ENCODE results near the gene AKAP6.

AKAP6 gene

GRCh38 chr14:32846821-32847365, 517.8 kb downstream of the AKAP6 start:
- TF ChIP-seq CTCF (conservative IDR thresholded peaks at IDR 0.05): no peak
- H3K27ac ChIP-seq: no peak overlapping the region

- no peak overlapping the region for H3K27ac ChIP-seq
- TF ChIP-seq CTCF (conservative IDR thresholded peaks at IDR 0.05) (no peak), ZFX (IDR thresholded peaks at IDR 0.05) (no peak)
Observed at GRCh38 chr14:32847867-32848266, 518.8 kb downstream of the AKAP6 start.

GRCh38 chr14:32865827-32866376, 536.8 kb downstream of the AKAP6 start:
- H3K27ac ChIP-seq: no peak overlapping the region
- TF ChIP-seq CTCF (conservative IDR thresholded peaks at IDR 0.05) (no peak), ZFX (IDR thresholded peaks at IDR 0.05) (no peak)

- no peak overlapping the region for H3K27ac ChIP-seq
- no peak for TF ChIP-seq ZFX (IDR thresholded peaks at IDR 0.05)
- no peak for TF ChIP-seq CTCF (conservative IDR thresholded peaks at IDR 0.05)
Observed at GRCh38 chr14:32883188-32883587, 554.1 kb downstream of the AKAP6 start.
